ENCODE results near the gene GULP1. TPM values are rescaled to one million over a fixed set of nuclear protein-coding genes. Genes with fewer than 3 reads are reported as not detected.
A peak's percentile ranks its signal among the peaks of the same experiment; 100 is the strongest.

GULP1 gene
- polyA plus RNA-seq, 1 donor from 2014 or later = not detected

- H3K36me3 Mint-ChIP-seq = no peaks in the 10 kb centered on the region
- no peak overlapping the region for H3K4me3 Mint-ChIP-seq
- H3K27ac Mint-ChIP-seq = no peak overlapping the region
- peaks cover 5 to 11% (median 9%) of the 10 kb centered on the region in 3 donors for H3K9me3 Mint-ChIP-seq
- no peaks in the 10 kb centered on the region for H3K4me1 Mint-ChIP-seq
- no peaks in the 10 kb centered on the region for H3K27me3 Mint-ChIP-seq
Observed at GRCh38 chr2:188395903-188396689, 104.4 kb downstream of the GULP1 start.

- H3K4me3 Mint-ChIP-seq = peak overlapping the region in 1 of 4 donors; percentile 17
- H3K27me3 Mint-ChIP-seq = no peaks in the 10 kb centered on the region
- no peak overlapping the region for H3K27ac Mint-ChIP-seq
- peaks cover 3 to 9% (median 3%) of the 10 kb centered on the region in 3 donors for H3K9me3 Mint-ChIP-seq
- H3K36me3 Mint-ChIP-seq = no peaks in the 10 kb centered on the region
- H3K4me1 Mint-ChIP-seq = no peaks in the 10 kb centered on the region
Observed at GRCh38 chr2:188399159-188399558, 107.5 kb downstream of the GULP1 start.

GRCh38 chr2:188403676-188404075 is 112.0 kb downstream of the GULP1 start:
- H3K4me3 Mint-ChIP-seq = no peak overlapping the region
- H3K36me3 Mint-ChIP-seq = no peaks in the 10 kb centered on the region
- H3K4me1 Mint-ChIP-seq = no peaks in the 10 kb centered on the region
- no peaks in the 10 kb centered on the region for H3K27me3 Mint-ChIP-seq
- no peak overlapping the region for H3K27ac Mint-ChIP-seq
- H3K9me3 Mint-ChIP-seq = peaks cover 4 to 9% (median 8%) of the 10 kb centered on the region in 3 donors

GRCh38 chr2:188404341-188405004 is 112.8 kb downstream of the GULP1 start:
- Mint-ChIP-seq H3K9me3 (peaks cover 4 to 9% (median 8%) of the 10 kb centered on the region in 3 donors), H3K4me1 (no peaks in the 10 kb centered on the region), H3K27me3 (no peaks in the 10 kb centered on the region), H3K36me3 (no peaks in the 10 kb centered on the region), H3K27ac (no peak overlapping the region), H3K4me3 (no peak overlapping the region)

- no peaks in the 10 kb centered on the region for H3K27me3 Mint-ChIP-seq
- no peaks in the 10 kb centered on the region for H3K36me3 Mint-ChIP-seq
- no peak overlapping the region for H3K4me3 Mint-ChIP-seq
- H3K27ac Mint-ChIP-seq = no peak overlapping the region
- H3K9me3 Mint-ChIP-seq = peaks cover 1 to 16% (median 11%) of the 10 kb centered on the region in 3 donors
- no peaks in the 10 kb centered on the region for H3K4me1 Mint-ChIP-seq
Observed at GRCh38 chr2:188406414-188406813, 114.7 kb downstream of the GULP1 start.

- H3K4me3 Mint-ChIP-seq = no peak overlapping the region
- H3K9me3 Mint-ChIP-seq = peaks cover 1 to 19% (median 11%) of the 10 kb centered on the region in 3 donors
- H3K36me3 Mint-ChIP-seq = no peaks in the 10 kb centered on the region
- no peak overlapping the region for H3K27ac Mint-ChIP-seq
- H3K27me3 Mint-ChIP-seq = no peaks in the 10 kb centered on the region
- no peaks in the 10 kb centered on the region for H3K4me1 Mint-ChIP-seq
Observed at GRCh38 chr2:188410504-188411235, 119.0 kb downstream of the GULP1 start.

GRCh38 chr2:188412190-188412589 is 120.5 kb downstream of the GULP1 start:
- Mint-ChIP-seq H3K27me3 (no peaks in the 10 kb centered on the region), H3K9me3 (peaks cover 1 to 14% (median 13%) of the 10 kb centered on the region in 3 donors), H3K4me3 (no peak overlapping the region), H3K36me3 (no peaks in the 10 kb centered on the region), H3K27ac (no peak overlapping the region), H3K4me1 (no peaks in the 10 kb centered on the region)

GRCh38 chr2:188414411-188414810 is 122.7 kb downstream of the GULP1 start:
- H3K27ac Mint-ChIP-seq = no peak overlapping the region
- peaks cover 0 to 11% (median 9%) of the 10 kb centered on the region in 3 donors for H3K9me3 Mint-ChIP-seq
- no peaks in the 10 kb centered on the region for H3K36me3 Mint-ChIP-seq
- no peaks in the 10 kb centered on the region for H3K27me3 Mint-ChIP-seq
- no peak overlapping the region for H3K4me3 Mint-ChIP-seq
- no peaks in the 10 kb centered on the region for H3K4me1 Mint-ChIP-seq

GRCh38 chr2:188414869-188415753 is 123.4 kb downstream of the GULP1 start:
- no peak overlapping the region for H3K4me3 Mint-ChIP-seq
- H3K36me3 Mint-ChIP-seq = no peaks in the 10 kb centered on the region
- peaks cover 0 to 11% (median 8%) of the 10 kb centered on the region in 3 donors for H3K9me3 Mint-ChIP-seq
- no peaks in the 10 kb centered on the region for H3K27me3 Mint-ChIP-seq
- no peaks in the 10 kb centered on the region for H3K4me1 Mint-ChIP-seq
- H3K27ac Mint-ChIP-seq = no peak overlapping the region

- Mint-ChIP-seq H3K27ac (no peak overlapping the region), H3K9me3 (peaks cover 0 to 9% (median 4%) of the 10 kb centered on the region in 3 donors), H3K4me3 (no peak overlapping the region), H3K27me3 (no peaks in the 10 kb centered on the region), H3K36me3 (no peaks in the 10 kb centered on the region), H3K4me1 (no peaks in the 10 kb centered on the region)
Observed at GRCh38 chr2:188415754-188416083, 124.0 kb downstream of the GULP1 start.

- no peaks in the 10 kb centered on the region for H3K4me1 Mint-ChIP-seq
- H3K27ac Mint-ChIP-seq = no peak overlapping the region
- H3K4me3 Mint-ChIP-seq = no peak overlapping the region
- no peaks in the 10 kb centered on the region for H3K36me3 Mint-ChIP-seq
- peaks cover 0 to 8% (median 4%) of the 10 kb centered on the region in 3 donors for H3K9me3 Mint-ChIP-seq
- H3K27me3 Mint-ChIP-seq = no peaks in the 10 kb centered on the region
Observed at GRCh38 chr2:188416367-188416766, 124.7 kb downstream of the GULP1 start.

GRCh38 chr2:188422726-188423125 is 131.1 kb downstream of the GULP1 start:
- Mint-ChIP-seq H3K36me3 (no peaks in the 10 kb centered on the region), H3K9me3 (peaks cover 0 to 4% (median 1%) of the 10 kb centered on the region in 3 donors), H3K27ac (no peak overlapping the region), H3K4me1 (no peaks in the 10 kb centered on the region), H3K27me3 (no peaks in the 10 kb centered on the region), H3K4me3 (no peak overlapping the region)

GRCh38 chr2:188425266-188425665 is 133.6 kb downstream of the GULP1 start:
- H3K9me3 Mint-ChIP-seq = peaks cover 0 to 7% (median 1%) of the 10 kb centered on the region in 3 donors

GRCh38 chr2:188426121-188426520 is 134.4 kb downstream of the GULP1 start:
- H3K4me3 Mint-ChIP-seq = no peak overlapping the region
- no peaks in the 10 kb centered on the region for H3K27me3 Mint-ChIP-seq
- no peak overlapping the region for H3K27ac Mint-ChIP-seq
- H3K9me3 Mint-ChIP-seq = peaks cover 0 to 3% (median 1%) of the 10 kb centered on the region in 3 donors
- H3K36me3 Mint-ChIP-seq = no peaks in the 10 kb centered on the region
- H3K4me1 Mint-ChIP-seq = no peaks in the 10 kb centered on the region

More at GRCh38 chr2:188425266-188425665, 133.6 kb downstream of the GULP1 start:
- Mint-ChIP-seq H3K4me3 (no peak overlapping the region), H3K4me1 (no peaks in the 10 kb centered on the region), H3K27ac (no peak overlapping the region), H3K36me3 (no peaks in the 10 kb centered on the region), H3K27me3 (no peaks in the 10 kb centered on the region)
